Measurements from ENCODE around the gene DEFB123.

DNA sequence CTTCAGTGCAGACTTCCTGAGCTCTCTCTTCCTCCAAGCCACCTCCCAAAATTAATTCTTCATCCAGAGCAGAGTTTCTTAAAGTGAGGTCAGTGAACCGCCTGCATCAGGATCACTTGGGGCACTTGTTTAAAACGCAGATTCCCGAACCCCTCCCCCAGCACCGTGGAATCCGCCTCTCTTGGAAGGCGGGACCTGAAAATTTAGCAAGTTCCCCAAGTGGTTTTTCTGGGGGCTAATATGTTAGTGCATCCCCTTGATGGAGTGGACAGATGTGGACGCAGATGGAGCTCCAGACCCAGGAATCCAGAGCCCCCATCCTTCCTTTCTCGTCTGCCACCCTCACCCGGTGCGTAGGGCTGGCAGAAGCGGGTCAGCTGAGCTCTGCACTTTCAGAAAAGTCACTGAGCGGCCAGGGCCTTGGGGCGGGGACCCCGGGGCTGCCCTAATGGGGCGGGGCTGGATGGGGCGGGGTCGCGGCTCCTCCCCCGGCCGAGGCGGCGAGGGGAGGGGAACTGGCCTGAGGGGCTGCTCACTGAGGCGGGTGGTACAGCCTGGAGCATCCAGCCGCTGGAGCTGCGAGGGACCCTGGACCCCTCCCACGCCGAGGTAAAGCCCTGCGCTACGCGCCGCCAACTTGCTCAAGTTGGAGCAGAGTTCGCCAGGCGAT is 34.5 kb downstream of the DEFB123 start, which contains the start of the genes DEFB124 and REM1:
- TF ChIP-seq POLR2AphosphoS5 (IDR thresholded peaks at IDR 0.05) (no peak), EZH2 (IDR thresholded peaks at IDR 0.05; ENCODE audit: borderline replicate concordance, insufficient read depth, low read length, poor library complexity, severe bottlenecking) (no peak), TAF1 (IDR thresholded peaks at IDR 0.05; ENCODE audit: low read depth) (no peak), EP300 (conservative IDR thresholded peaks at IDR 0.05; ENCODE audit: poor library complexity, severe bottlenecking) (no peak)
- TF ChIP-seq, protein P1, sequence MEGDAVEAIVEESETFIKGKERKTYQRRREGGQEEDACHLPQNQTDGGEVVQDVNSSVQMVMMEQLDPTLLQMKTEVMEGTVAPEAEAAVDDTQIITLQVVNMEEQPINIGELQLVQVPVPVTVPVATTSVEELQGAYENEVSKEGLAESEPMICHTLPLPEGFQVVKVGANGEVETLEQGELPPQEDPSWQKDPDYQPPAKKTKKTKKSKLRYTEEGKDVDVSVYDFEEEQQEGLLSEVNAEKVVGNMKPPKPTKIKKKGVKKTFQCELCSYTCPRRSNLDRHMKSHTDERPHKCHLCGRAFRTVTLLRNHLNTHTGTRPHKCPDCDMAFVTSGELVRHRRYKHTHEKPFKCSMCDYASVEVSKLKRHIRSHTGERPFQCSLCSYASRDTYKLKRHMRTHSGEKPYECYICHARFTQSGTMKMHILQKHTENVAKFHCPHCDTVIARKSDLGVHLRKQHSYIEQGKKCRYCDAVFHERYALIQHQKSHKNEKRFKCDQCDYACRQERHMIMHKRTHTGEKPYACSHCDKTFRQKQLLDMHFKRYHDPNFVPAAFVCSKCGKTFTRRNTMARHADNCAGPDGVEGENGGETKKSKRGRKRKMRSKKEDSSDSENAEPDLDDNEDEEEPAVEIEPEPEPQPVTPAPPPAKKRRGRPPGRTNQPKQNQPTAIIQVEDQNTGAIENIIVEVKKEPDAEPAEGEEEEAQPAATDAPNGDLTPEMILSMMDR (IDR thresholded peaks at IDR 0.05; ENCODE audit: poor library complexity, severe bottlenecking): no peak
- TF ChIP-seq, protein P2, sequence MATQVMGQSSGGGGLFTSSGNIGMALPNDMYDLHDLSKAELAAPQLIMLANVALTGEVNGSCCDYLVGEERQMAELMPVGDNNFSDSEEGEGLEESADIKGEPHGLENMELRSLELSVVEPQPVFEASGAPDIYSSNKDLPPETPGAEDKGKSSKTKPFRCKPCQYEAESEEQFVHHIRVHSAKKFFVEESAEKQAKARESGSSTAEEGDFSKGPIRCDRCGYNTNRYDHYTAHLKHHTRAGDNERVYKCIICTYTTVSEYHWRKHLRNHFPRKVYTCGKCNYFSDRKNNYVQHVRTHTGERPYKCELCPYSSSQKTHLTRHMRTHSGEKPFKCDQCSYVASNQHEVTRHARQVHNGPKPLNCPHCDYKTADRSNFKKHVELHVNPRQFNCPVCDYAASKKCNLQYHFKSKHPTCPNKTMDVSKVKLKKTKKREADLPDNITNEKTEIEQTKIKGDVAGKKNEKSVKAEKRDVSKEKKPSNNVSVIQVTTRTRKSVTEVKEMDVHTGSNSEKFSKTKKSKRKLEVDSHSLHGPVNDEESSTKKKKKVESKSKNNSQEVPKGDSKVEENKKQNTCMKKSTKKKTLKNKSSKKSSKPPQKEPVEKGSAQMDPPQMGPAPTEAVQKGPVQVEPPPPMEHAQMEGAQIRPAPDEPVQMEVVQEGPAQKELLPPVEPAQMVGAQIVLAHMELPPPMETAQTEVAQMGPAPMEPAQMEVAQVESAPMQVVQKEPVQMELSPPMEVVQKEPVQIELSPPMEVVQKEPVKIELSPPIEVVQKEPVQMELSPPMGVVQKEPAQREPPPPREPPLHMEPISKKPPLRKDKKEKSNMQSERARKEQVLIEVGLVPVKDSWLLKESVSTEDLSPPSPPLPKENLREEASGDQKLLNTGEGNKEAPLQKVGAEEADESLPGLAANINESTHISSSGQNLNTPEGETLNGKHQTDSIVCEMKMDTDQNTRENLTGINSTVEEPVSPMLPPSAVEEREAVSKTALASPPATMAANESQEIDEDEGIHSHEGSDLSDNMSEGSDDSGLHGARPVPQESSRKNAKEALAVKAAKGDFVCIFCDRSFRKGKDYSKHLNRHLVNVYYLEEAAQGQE (IDR thresholded peaks at IDR 0.05; ENCODE audit: borderline replicate concordance): no peak
